Pancreas (tissue), 10 donors: Measurements from ENCODE around the gene ENO1. TPM values are rescaled to one million over a fixed set of nuclear protein-coding genes. Genes with fewer than 3 reads are reported as not detected.

Experiments
- ATAC-seq, 4 donors: fragments of 200-7000 bp; cut with Tn5 transposase; one replicate each; pipeline versions ENCODE4 v1.8.0 to v1.9.1; 2020; ENCODE audit warnings: mild to moderate bottlenecking in 4 of 4, moderate library complexity in 4 of 4
- DNase-seq, 6 donors: peaks; one replicate each; pipeline ENCODE4 v3.0.0-alpha.2; 2020
- FAIRE-seq: peaks from 2 replicates; lab custom pipeline; 2012; peaks lifted over from hg19 to GRCh38; lab: Jason Lieb, UNC
- H3K27ac ChIP-seq, 4 donors: fragments of 200-600 bp; sonication (generic); 1 replicate in 3 of 4; 2 replicates in 1 of 4; pipeline versions ENCODE4 v1.5.0 to v1.8.0; 2020
- H3K27me3 ChIP-seq, 4 donors: fragments of 200-600 bp; one replicate each; pipeline ENCODE4 v1.8.0; 2021
- H3K36me3 ChIP-seq, 3 donors: fragments of 200-600 bp; sonication (generic) in 1 of 3; one replicate each; pipeline versions ENCODE4 v1.5.0 to v1.8.0; 2020 to 2021
- H3K4me1 ChIP-seq, 3 donors: fragments of 200-600 bp; one replicate each; pipeline ENCODE4 v1.8.0; 2021
- H3K4me3 ChIP-seq, 4 donors: fragments of 200-600 bp; sonication (generic) in 2 of 4; one replicate each; pipeline versions ENCODE4 v1.5.0 to v1.8.0; 2020 to 2021
- H3K9me3 ChIP-seq, 4 donors: fragments of 200-600 bp; one replicate each; pipeline ENCODE4 v1.8.0; 2021
- CTCF ChIP-seq, 4 donors: fragments of 200-600 bp; sonication (generic) in 3 of 4; IDR thresholded peaks; one replicate each; pipeline versions ENCODE4 v1.5.0 to v1.8.0; 2021; ENCODE audit warnings: antibody characterized with exemption in 4 of 4
- WGBS, 2 donors: extraction: QIAGEN DNeasy Blood & Tissue Kit; methylation state at CpG; one replicate each; pipeline ENCODE4 v1.1.7; 2013; 5-methylcytosine and 5-hydroxymethylcytosine counted together
- intact Hi-C, 3 donors: fragments of 100-400 bp; cut with DNase I; formaldehyde crosslinking; loops; one replicate each; pipeline versions ENCODE4 v1.11.1 to v1.14.2; 2022
- polyA plus RNA-seq, 2 donors: library from polyadenylated mRNA; stranded (reverse); fragments of 200-250 nt; gene quantifications; one replicate each; pipeline ENCODE4 v1.2.3, GENCODE V29; 2013
- total RNA-seq, 6 donors: library from RNA; stranded (reverse); fragmentation: NEBNext Ultra II Directional in 4 of 6; extraction: Animal tissue kit (Norgen Biotek cat#: 25700) in 4 of 6; gene quantifications; one replicate each; pipeline versions ENCODE4 v1.2.1 to v1.2.4, GENCODE V29; 2021 to 2023
- donor health status: healthy with polysubstance abuse.
- donor health status: DM: no; HTN: no; CAD: no; lungs with moderate emphysema.
- donor health status: DM: no; HTN: no; CAD: no.
- donor health status: control.
- donor health status: control.
- donor health status: Bipolar disorder and iron deficiency.
- donor health status: DM: yes; HTN: yes; CAD: no.
- donor health status: DM: no; HTN: no; CAD: no.
- donor health status: DM: no; HTN: no; CAD: no.
- donor health status: DM: yes; HTN: yes; CAD: no.

Gene ENO1
- total and polyA plus RNA-seq, 8 donors: 69.9 to 299 (median 166) TPM

DNA sequence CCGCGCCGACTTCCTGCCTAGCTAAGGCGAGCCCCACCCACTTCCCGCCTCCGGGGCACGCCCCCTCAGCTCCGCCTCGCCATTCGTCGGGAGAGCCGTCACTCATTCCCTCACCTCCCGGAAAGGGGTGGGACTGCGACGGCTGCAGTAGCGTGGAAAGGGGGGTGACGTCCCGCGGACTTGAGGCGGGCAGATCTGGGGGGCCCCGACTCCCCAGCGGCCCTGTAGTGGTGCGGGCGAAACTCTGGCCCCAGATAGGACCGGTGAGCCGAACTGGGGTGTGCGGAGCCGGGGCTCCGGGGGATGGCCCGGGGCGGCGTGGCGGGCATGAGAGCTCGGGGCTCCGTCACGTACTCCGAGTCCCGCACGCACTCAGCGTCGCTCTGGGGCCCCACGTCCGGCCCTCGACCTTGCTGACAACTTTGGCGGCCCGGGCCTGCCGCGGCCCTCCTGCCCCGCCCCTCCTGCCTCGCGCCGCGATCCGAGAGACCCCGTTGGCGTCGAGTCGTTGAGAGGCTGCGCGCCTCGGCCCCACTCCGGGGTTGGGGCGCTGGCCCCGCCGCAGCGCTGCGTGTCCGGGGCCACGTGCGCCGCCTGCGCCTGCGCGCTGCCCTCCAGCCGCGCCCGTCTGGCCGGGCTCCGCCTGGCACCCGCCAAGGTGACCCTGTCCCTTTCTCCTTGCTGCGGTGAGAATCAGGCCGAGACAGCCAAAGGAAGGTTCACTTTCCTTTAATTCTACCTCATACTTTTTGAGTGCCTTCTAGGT lies 395 bp upstream of the ENO1 start:
- Histone ChIP-seq H3K27ac (peak overlapping the region; percentile 95 to 99 (median 99)), H3K4me1 (peaks cover 12 to 48% (median 23%) of the 10 kb centered on the region in 3 donors), H3K9me3 (no peaks in the 10 kb centered on the region), H3K36me3 (peaks cover 0 to under 1% (median 0%) of the 10 kb centered on the region in 3 donors), H3K27me3 (no peaks in the 10 kb centered on the region), H3K4me3 (peak overlapping the region; percentile 83 to 96 (median 89))
- no peak for FAIRE-seq
- ATAC-seq: peak; percentile 90 to 93 (median 92)
- TF ChIP-seq CTCF (IDR thresholded peaks at IDR 0.05): no peak
- WGBS, 2 donors: 0% methylated on average over 62 to 82 of the region's 82 CpGs
- DNase-seq: peak; percentile 95 to 100 (median 98)
- intact Hi-C loops: no loop called here

GRCh38 chr1:8876087-8876486 lies 2.4 kb downstream of the ENO1 start:
- Histone ChIP-seq H3K4me1 (peaks cover 12 to 63% (median 36%) of the 10 kb centered on the region in 3 donors), H3K36me3 (peaks cover 0 to 19% (median 19%) of the 10 kb centered on the region in 3 donors), H3K9me3 (no peaks in the 10 kb centered on the region), H3K4me3 (peak overlapping the region in 1 of 4 donors; percentile 90), H3K27ac (peak overlapping the region in 2 of 4 donors; percentile 52 to 99), H3K27me3 (no peaks in the 10 kb centered on the region)
- TF ChIP-seq CTCF (IDR thresholded peaks at IDR 0.05): no peak
- DNase-seq (no peak), FAIRE-seq (no peak), ATAC-seq (no peak)
- intact Hi-C loops: no loop called here
- 72 to 76% methylated on average over 3 of the region's 3 CpGs for WGBS, 2 donors

- no peak for TF ChIP-seq CTCF (IDR thresholded peaks at IDR 0.05)
- FAIRE-seq (no peak), ATAC-seq (no peak), DNase-seq (no peak)
- Histone ChIP-seq H3K4me1 (peaks cover 12 to 57% (median 36%) of the 10 kb centered on the region in 3 donors), H3K4me3 (peak overlapping the region in 1 of 4 donors; percentile 8), H3K27ac (peak overlapping the region in 2 of 4 donors; percentile 52 to 99), H3K27me3 (no peaks in the 10 kb centered on the region), H3K9me3 (no peaks in the 10 kb centered on the region), H3K36me3 (peaks cover 0 to 27% (median 23%) of the 10 kb centered on the region in 3 donors)
- intact Hi-C loops: no loop called here
- WGBS, 2 donors: 51 to 53% methylated on average over 7 of the region's 7 CpGs
Measured at GRCh38 chr1:8875216-8875861, 3.1 kb downstream of the ENO1 start.

GRCh38 chr1:8874230-8875201 lies 4.0 kb downstream of the ENO1 start:
- ATAC-seq (no peak), DNase-seq (no peak), FAIRE-seq (no peak)
- no peaks in the 10 kb centered on the region for H3K9me3 ChIP-seq
- no peak for TF ChIP-seq CTCF (IDR thresholded peaks at IDR 0.05)
- H3K4me3 ChIP-seq: no peak overlapping the region
- H3K36me3 ChIP-seq: peaks cover 0 to 31% (median 30%) of the 10 kb centered on the region in 3 donors
- H3K4me1 ChIP-seq: peaks cover 7 to 49% (median 30%) of the 10 kb centered on the region in 3 donors
- 92 to 93% methylated on average over 15 of the region's 15 CpGs for WGBS, 2 donors
- H3K27me3 ChIP-seq: no peaks in the 10 kb centered on the region
- intact Hi-C loops: no loop called here
- peak overlapping the region in 2 of 4 donors; percentile 52 to 99 for H3K27ac ChIP-seq
